Osteocyte (in vitro differentiated cells): Measurements from ENCODE around the gene ISG15. TPM values are rescaled to one million over a fixed set of nuclear protein-coding genes. Genes with fewer than 3 reads are reported as not detected.
"Not testable (repeated sequence)": the region's sequence is repeated elsewhere in the genome, so short reads cannot be mapped to it uniquely, and the experiment has no call there.

ENCODE experiments used
- DNase-seq: peaks from one replicate; pipeline ENCODE4 v3.0.0; 2021; ENCODE audit warnings: mixed read lengths; ENCODE audit not compliant: unreplicated experiment; ENCODE audit errors: extremely low spot score
- H3K27ac Mint-ChIP-seq: one replicate; pipeline ENCODE4 v1.8.0; 2021; ENCODE audit warnings: mild to moderate bottlenecking, mixed read lengths; ENCODE audit not compliant: unreplicated experiment
- H3K27me3 Mint-ChIP-seq: one replicate; pipeline ENCODE4 v1.8.0; 2021; ENCODE audit warnings: mixed read lengths; ENCODE audit not compliant: unreplicated experiment
- H3K36me3 Mint-ChIP-seq: one replicate; pipeline ENCODE4 v1.8.0; 2021; ENCODE audit warnings: mixed read lengths; ENCODE audit not compliant: unreplicated experiment
- H3K4me1 Mint-ChIP-seq: one replicate; pipeline ENCODE4 v1.8.0; 2021; ENCODE audit warnings: mixed read lengths; ENCODE audit not compliant: unreplicated experiment
- H3K4me3 Mint-ChIP-seq: one replicate; pipeline ENCODE4 v1.8.0; 2021; ENCODE audit warnings: mild to moderate bottlenecking, moderate library complexity, mixed read lengths; ENCODE audit not compliant: unreplicated experiment
- H3K9me3 Mint-ChIP-seq: one replicate; pipeline ENCODE4 v1.8.0; 2021; ENCODE audit warnings: mixed read lengths; ENCODE audit not compliant: unreplicated experiment
- total RNA-seq: library from RNA; stranded (reverse); gene quantifications from 2 replicates; pipeline ENCODE4 v1.2.1, GENCODE V29; 2021
- TF ChIP-seq, protein P1 (sequence below): fragments of 200-600 bp; sonication (generic); IDR thresholded peaks from 2 replicates; pipeline ENCODE4 v1.5.0; 2021; ENCODE audit warnings: antibody characterized with exemption, mild to moderate bottlenecking, moderate library complexity

ISG15 gene
- total RNA-seq, 1 donor from 2014 or later = 30.6 TPM

DNA sequence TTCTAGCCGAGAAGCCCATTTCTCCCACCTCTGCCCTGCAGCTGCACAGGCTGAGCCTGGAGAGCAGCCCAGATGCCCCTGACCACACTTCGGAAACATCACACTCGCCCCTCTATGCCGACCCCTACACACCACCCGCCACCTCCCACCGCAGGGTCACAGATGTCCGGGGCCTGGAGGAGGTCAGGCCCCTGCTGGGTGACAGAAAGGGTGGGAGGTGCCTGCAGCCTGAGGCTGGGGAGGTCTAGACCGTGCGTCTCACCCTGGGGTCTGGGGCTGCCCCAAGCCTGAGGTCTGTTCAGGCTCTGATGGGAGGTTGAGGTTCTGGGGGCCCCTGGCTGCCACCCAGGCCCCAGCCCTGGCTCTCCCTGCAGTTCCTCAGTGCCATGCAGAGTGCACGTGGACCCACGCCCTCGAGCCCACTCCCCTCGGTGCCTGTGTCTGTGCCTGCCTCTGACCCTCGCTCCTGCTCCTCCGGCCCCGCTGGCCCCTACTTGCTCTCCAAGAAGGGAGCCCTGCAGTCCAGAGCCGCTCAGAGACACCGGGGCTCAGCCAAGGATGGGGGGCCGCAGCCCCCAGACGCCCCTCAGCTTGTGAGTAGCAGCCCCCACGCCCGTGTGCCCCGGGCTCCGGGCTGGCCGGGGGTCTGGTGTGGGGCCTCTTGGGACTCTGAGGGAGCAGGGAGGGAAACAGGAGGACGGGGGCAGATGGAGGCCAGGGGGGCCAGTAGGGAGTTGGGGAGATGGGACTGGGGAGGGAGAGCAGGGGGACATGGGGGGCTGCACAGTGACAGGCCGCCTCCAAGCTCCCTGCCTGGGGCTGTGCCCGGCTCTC is 39.6 kb upstream of the ISG15 start:
- no peaks in the 10 kb centered on the region for H3K36me3 Mint-ChIP-seq
- TF ChIP-seq, protein P1, sequence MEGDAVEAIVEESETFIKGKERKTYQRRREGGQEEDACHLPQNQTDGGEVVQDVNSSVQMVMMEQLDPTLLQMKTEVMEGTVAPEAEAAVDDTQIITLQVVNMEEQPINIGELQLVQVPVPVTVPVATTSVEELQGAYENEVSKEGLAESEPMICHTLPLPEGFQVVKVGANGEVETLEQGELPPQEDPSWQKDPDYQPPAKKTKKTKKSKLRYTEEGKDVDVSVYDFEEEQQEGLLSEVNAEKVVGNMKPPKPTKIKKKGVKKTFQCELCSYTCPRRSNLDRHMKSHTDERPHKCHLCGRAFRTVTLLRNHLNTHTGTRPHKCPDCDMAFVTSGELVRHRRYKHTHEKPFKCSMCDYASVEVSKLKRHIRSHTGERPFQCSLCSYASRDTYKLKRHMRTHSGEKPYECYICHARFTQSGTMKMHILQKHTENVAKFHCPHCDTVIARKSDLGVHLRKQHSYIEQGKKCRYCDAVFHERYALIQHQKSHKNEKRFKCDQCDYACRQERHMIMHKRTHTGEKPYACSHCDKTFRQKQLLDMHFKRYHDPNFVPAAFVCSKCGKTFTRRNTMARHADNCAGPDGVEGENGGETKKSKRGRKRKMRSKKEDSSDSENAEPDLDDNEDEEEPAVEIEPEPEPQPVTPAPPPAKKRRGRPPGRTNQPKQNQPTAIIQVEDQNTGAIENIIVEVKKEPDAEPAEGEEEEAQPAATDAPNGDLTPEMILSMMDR = no peak

DNA sequence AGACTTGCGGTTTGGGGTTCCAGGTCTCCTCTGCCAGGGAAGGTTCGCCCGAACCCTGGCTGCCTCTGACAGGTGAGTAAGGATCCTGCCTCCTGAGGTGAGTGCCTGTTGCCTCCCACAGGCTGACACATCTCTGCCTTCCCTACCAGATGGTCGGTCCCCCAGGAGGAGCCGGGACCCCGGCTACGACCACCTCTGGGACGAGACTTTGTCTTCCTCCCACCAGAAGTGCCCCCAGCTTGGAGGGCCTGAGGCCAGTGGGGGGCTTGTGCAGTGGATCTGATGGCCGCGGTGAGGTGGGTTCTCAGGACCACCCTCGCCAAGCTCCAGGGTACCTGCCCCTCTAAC is 39.0 kb upstream of the ISG15 start:
- Mint-ChIP-seq H3K4me3 (no peak overlapping the region), H3K9me3 (no peaks in the 10 kb centered on the region), H3K4me1 (peaks cover 5% of the 10 kb centered on the region), H3K27me3 (no peaks in the 10 kb centered on the region), H3K36me3 (no peaks in the 10 kb centered on the region), H3K27ac (no peak overlapping the region)
- TF ChIP-seq, protein P1 = no peak
- no peak for DNase-seq

More for the DNA sequence above, 39.6 kb upstream of the ISG15 start:
- Mint-ChIP-seq H3K27me3 (no peaks in the 10 kb centered on the region), H3K4me1 (peaks cover 5% of the 10 kb centered on the region), H3K27ac (no peak overlapping the region), H3K9me3 (no peaks in the 10 kb centered on the region), H3K4me3 (no peak overlapping the region)
- no peak for DNase-seq

DNA sequence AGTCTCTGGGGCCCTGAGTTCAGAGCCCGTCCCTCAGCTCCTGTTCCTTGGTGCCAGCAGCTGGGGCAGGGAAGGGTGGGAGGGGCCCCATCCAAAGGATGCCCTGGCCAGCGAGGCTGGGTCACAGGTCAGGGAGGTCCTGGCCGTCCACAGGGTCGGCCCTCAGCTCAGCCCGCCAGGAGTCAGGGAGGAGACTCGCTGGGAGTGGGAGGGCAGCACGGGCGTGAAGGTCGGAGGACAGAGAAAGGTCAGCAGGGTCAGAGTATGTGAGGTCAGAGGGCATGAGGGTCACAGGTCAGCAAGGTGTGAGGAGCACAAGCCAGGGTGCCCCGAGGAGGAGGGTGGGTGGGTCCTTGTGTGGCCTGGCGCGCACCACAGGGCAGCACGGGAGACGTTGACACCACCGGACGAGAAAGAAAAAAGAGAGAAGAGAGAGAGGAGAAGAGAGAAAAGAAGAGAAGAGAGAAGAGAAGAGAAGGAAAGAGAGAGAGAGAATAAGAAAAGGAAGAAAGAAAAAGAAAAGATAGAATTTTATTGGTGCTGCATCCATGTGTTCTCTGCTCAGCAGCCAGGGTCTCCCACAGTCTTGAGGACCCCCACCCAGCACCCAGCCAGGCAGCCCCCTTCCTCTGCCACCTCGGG is 38.5 kb upstream of the ISG15 start:
- Mint-ChIP-seq H3K9me3 (no peaks in the 10 kb centered on the region), H3K27ac (no peak overlapping the region), H3K27me3 (no peaks in the 10 kb centered on the region), H3K4me1 (peaks cover 5% of the 10 kb centered on the region), H3K36me3 (no peaks in the 10 kb centered on the region), H3K4me3 (no peak overlapping the region)
- TF ChIP-seq, protein P1 = no peak
- no peak for DNase-seq

DNA sequence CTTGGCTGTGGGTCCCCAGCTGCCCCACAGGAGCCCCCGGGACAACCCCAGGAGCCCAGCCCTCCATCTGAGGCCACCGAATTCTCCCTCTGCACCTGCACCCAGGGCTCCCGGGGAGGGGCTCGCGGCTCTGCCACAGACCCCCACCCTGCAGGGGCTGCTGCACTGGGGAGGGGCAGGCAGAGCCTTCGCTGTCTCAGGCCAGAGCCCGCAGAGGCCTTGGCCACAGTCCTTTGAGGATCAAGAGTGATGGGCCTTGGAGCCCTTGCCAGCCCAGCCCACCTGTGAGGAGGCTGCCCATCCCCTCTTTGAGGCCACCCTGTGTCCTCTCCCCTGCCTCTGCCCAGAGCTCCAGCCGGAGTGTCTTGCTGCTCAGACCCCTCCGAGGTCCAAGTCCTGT is 37.9 kb upstream of the ISG15 start:
- no peaks in the 10 kb centered on the region for H3K27me3 Mint-ChIP-seq
- no peaks in the 10 kb centered on the region for H3K9me3 Mint-ChIP-seq
- H3K4me1 Mint-ChIP-seq = peaks cover 5% of the 10 kb centered on the region
- DNase-seq = no peak
- H3K27ac Mint-ChIP-seq = no peak overlapping the region
- no peaks in the 10 kb centered on the region for H3K36me3 Mint-ChIP-seq
- TF ChIP-seq, protein P1 = no peak
- H3K4me3 Mint-ChIP-seq = no peak overlapping the region

DNA sequence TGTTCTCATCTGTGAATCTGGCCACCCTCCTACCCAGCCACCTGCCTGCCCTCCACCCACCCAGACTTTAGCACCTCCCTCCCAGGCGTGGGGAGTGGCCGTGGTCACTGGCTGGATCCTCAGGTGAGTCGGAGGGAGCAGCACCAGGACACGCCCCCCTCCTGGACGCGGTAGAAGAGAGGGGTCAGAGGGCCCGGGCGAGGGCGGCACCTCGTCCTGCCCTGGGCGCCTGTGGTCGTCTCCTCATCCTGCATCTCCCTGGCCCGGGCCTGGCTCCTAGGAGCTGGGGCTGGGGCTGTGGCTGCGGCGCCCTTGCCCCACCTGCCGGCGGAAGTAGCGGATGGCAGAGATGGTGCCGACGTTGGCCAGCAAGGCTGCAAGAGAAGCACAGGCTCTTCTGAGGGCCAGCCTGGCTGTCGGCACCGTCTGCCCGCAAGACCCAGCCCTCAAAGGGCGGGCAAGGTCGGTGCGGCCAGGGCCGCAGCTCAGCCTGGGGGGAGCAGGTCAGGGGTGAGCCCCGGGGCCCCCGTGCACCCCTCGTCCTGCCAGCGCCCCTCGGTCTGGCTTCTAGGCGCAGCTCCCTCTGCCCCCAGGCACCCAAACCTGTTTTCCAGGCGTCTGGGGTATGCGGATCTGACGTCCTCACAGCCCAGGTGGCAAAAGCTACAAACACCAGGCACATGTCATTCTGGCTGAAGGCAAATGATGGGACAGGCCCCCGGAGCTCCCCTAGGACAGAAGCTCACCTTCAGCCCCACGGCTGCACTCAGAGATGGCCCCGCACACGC is 37.2 kb upstream of the ISG15 start:
- Mint-ChIP-seq H3K9me3 (no peaks in the 10 kb centered on the region), H3K4me3 (no peak overlapping the region), H3K27ac (no peak overlapping the region), H3K36me3 (no peaks in the 10 kb centered on the region), H3K4me1 (peaks cover 5% of the 10 kb centered on the region), H3K27me3 (no peaks in the 10 kb centered on the region)
- TF ChIP-seq, protein P1 = peak; percentile 76
- no peak for DNase-seq

DNA sequence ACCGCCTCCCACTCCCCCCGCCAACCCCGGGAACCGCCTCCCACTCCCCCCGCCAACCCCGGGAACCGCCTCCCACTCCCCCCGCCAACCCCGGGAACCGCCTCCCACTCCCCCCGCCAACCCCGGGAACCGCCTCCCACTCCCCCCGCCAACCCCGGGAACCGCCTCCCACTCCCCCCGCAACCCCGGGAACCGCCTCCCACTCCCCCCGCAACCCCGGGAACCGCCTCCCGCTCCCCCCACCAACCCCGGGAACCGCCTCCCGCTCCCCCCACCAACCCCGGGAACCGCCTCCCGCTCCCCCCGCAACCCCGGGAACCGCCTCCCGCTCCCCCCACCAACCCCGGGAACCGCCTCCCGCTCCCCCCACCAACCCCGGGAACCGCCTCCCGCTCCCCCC is 36.5 kb upstream of the ISG15 start:
- H3K9me3 Mint-ChIP-seq = not testable (repeated sequence)

More for the DNA sequence above, 36.5 kb upstream of the ISG15 start:
- not testable (repeated sequence) for H3K36me3 Mint-ChIP-seq, H3K4me1 Mint-ChIP-seq, H3K27ac Mint-ChIP-seq, H3K4me3 Mint-ChIP-seq, DNase-seq, H3K27me3 Mint-ChIP-seq
